GM12878 (cell line): ENCODE measurements around the gene ZNF133. TPM values are rescaled to one million over a fixed set of nuclear protein-coding genes. Genes with fewer than 3 reads are reported as not detected.

Experiments
- BCL3 ChIP-seq: IDR thresholded peaks from 2 replicates; pipeline ENCODE4 v1.6.1; 2011; ENCODE audit warnings: borderline replicate concordance, low read depth, mild to moderate bottlenecking, moderate library complexity, low read length; ENCODE audit not compliant: insufficient read depth, poor library complexity, severe bottlenecking
- CUX1 ChIP-seq: IDR thresholded peaks from 2 replicates; pipeline ENCODE4 v1.6.1; 2012; ENCODE audit warnings: improper control_type of control experiment, low read depth, low read length; ENCODE audit not compliant: insufficient replicate concordance
- DPF2 ChIP-seq: fragments of 450-650 bp; IDR thresholded peaks from 2 replicates; pipeline ENCODE4 v1.6.1; 2017; ENCODE audit warnings: mild to moderate bottlenecking
- JUNB ChIP-seq: IDR thresholded peaks from 2 replicates; pipeline ENCODE4 v1.6.1; 2016; ENCODE audit warnings: antibody characterized with exemption, mild to moderate bottlenecking
- MTA2 ChIP-seq: fragments of 450-650 bp; IDR thresholded peaks from 2 replicates; pipeline ENCODE4 v1.6.1; 2016; ENCODE audit warnings: low read depth, mild to moderate bottlenecking, moderate library complexity
- SREBF1 ChIP-seq: IDR thresholded peaks from 2 replicates; pipeline ENCODE4 v1.6.1; 2012; ENCODE audit warnings: mild to moderate bottlenecking, low read length
- ZZZ3 ChIP-seq: IDR thresholded peaks from 2 replicates; pipeline ENCODE4 v1.6.1; 2011; ENCODE audit warnings: low read depth; ENCODE audit not compliant: control insufficient read depth, insufficient read length
- polyA plus RNA-seq, 11 experiments: library from polyadenylated mRNA; depleted of rRNA in 4 of 11; unstranded in 6 of 11; stranded (reverse) in 5 of 11; fragments of >200 nt; fragmentation: Nextera tagmentation in 4 of 11; fragmentation: Illumina TruSeq in 1 of 11; extraction: Ambion mirVana in 4 of 11; extraction: Trizol in 1 of 11; gene quantifications; 1 replicate in 1 of 11; 2 replicates in 10 of 11; pipeline versions ENCODE4 v1.2.1 to v1.2.3, GENCODE V29; 2011 to 2016; ENCODE audit warnings: inconsistent platforms in 2 of 11, missing spikeins in 2 of 11, low read depth in 1 of 11
- total RNA-seq, 4 experiments: library from RNA; depleted of rRNA in 3 of 4; stranded (reverse); fragments of >200 nt in 3 of 4; fragmentation: Illumina TruSeq in 1 of 4; extraction: Trizol in 1 of 4; gene quantifications; 2 replicates each; pipeline versions ENCODE4 v1.2.1 to v1.2.3, GENCODE V29; 2013 to 2021

Gene ZNF133
- total and polyA plus RNA-seq, 10 of the 15 experiments (the other 5 are each of a cell fraction or from before 2014, with no cell fraction given) = 2.0 to 9.3 (median 7.3) TPM

- TF ChIP-seq CUX1 (no peak), SREBF1 (no peak), ZZZ3 (no peak), BCL3 (no peak), DPF2 (no peak), JUNB (no peak), MTA2 (no peak)
Observed at GRCh38 chr20:18279242-18279641, 9.1 kb upstream of the ZNF133 start (continued).
